ENCODE results near the gene IRGQ. TPM values are rescaled to one million over a fixed set of nuclear protein-coding genes. Genes with fewer than 3 reads are reported as not detected.
"Not testable (repeated sequence)": the region's sequence is repeated elsewhere in the genome, so short reads cannot be mapped to it uniquely, and the experiment has no call there.

IRGQ gene
- total RNA-seq, 2 experiments from 2014 or later: 11.2 to 14.0 TPM

DNA sequence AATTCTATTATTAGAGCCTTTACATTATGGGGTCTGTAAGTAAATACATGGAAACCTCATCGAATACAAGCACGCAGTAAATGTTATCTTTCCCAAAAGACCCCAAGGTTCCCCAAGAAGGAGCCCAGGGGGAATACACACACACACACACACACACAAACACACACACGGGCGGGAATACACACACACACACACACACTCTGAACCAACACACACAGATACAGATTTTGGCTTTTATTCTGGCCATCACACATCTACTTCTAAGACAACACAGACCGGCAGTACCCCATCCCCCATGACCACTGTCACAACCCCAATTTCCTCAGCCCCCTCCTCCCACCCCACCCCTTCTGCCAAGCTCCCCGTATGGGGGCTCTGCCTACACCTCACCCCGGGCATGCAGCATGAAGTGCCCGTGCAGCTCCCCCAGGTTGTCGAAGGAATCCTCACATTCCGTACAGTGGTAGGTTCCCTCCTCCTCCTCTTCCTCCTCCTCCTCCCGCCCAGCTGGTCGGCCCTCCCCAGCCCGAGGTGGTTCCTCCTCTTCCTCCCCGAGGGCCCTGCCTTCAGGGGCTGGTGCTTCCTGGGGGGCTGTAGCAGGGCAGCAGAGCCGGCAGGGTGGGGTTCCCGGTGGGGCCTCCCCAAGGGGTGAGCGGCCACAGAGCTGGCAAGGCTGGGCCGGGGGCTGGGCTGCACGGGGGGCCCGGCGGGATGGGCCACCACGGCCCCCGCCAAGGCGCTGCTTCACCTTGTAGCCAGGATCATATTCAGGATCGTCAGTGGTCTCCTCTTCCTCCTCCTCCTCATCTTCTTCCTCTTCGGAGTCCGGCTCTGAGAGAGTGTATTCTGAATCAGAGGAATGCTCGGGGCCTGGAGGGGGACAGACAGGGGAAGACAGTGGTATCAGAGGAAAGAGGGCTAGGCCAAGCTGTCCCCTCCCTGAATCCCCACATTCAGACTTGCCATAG, 11.6 kb upstream of the IRGQ start:
- POLR2A ChIA-PET: interaction anchor here (2.3 kb wide), 1 partner anchor 10 kb away, joined by 6 read pairs; no protein-coding TSS in a partner anchor
- no peaks in the 10 kb centered on the region for H3K27me3 Mint-ChIP-seq (ENCODE audit: low read depth)
- no peak for DNase-seq
- H3K27ac Mint-ChIP-seq: peak overlapping the region; percentile 60
- H3K4me3 Mint-ChIP-seq: no peak overlapping the region
- no peak for ATAC-seq
- H3K4me1 Mint-ChIP-seq (ENCODE audit: low read depth): peaks cover 9% of the 10 kb centered on the region
- H3K9me3 Mint-ChIP-seq (ENCODE audit: insufficient read depth): no peaks in the 10 kb centered on the region
- CTCF ChIA-PET: interaction anchor here (1.4 to 1.5 kb wide), 2 partner anchors 13 to 159 kb away, joined by 4 read pairs; no protein-coding TSS in a partner anchor
- peaks cover 16% of the 10 kb centered on the region for H3K36me3 Mint-ChIP-seq (ENCODE audit: low read depth)

DNA sequence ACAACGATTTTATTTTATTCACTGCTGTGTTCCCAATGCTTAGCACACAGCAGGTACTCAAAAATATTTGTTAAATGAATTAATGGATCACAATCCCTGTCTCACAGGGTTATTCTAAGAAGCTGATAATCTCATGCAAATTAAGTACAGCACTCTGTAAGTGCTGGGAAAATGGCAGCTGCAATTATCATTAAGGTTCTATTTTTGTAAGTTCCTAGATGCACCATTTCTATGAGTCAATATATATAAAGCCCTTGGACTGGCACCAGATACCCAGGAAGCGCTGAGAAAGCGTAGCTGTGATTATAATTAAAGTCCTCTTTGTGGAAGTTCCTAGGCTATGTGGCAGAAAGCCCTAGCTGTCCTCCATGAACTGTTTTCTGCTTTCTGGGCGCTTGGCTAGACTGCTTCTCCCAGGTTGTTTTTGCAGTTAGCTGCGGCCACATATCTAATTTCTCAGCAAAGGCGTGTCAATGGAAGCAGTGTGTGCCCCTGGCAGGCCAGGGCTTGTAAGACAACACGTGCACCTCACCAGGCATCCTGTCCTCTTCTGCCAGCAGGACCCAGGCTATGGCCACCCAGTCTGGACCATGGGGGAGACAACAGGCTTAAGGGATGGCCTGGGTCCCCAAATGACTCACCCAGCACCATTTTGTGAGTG, 10.8 kb upstream of the IRGQ start:
- Mint-ChIP-seq H3K36me3 (ENCODE audit: low read depth) (peaks cover 11% of the 10 kb centered on the region), H3K27me3 (ENCODE audit: low read depth) (no peaks in the 10 kb centered on the region), H3K4me3 (no peak overlapping the region), H3K27ac (peak overlapping the region; percentile 60), H3K4me1 (ENCODE audit: low read depth) (peaks cover 9% of the 10 kb centered on the region), H3K9me3 (ENCODE audit: insufficient read depth) (no peaks in the 10 kb centered on the region)
- ChIA-PET POLR2A (interaction anchor here (2.3 kb wide), 1 partner anchor 9 kb away, joined by 6 read pairs; no protein-coding TSS in a partner anchor), CTCF (interaction anchor here (1.4 to 1.7 kb wide), 4 partner anchors 10 to 160 kb away, joined by 4 to 6 read pairs (median 4); partner anchors contain the start of gene ZNF576)
- ATAC-seq (no peak), DNase-seq (no peak)

DNA sequence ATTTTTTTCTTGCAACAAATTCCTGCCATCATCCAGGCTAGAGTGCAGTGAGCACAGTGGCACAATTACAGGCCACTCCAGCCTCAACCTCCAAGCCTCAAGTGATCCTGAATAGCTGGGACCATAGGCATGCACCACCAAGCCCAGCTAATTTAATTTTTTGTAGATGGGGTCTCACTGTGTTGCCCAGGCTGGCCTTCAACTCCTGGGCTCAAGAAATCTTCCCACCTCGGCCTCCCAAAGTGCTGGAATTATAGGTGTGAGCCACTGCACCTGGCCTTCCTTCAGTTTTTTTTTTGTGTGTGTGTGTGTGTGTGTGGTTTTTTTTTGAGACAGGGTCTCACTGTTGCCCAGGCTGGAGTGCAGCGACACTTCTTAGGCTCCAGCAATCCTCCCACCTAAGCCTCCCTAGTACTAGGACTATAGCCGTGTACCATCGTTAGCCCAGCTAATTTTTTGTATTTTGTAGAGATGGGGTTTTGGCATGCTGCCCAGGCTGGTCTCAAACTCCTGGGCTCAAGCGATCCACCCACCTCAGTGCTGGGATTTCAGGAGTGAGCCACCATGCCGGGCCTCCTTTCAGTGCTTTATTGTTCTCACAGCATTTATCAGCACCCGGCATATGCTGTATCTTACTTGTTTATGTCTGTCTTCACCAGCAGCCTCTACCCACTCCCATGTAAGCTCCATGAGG, 10.1 kb upstream of the IRGQ start:
- no peak overlapping the region for H3K4me3 Mint-ChIP-seq
- no peaks in the 10 kb centered on the region for H3K9me3 Mint-ChIP-seq (ENCODE audit: insufficient read depth)
- POLR2A ChIA-PET: interaction anchor here (2.3 kb wide), 1 partner anchor 9 kb away, joined by 6 read pairs; no protein-coding TSS in a partner anchor
- CTCF ChIA-PET: interaction anchor here (1.4 to 1.7 kb wide), 4 partner anchors 9 to 160 kb away, joined by 4 to 6 read pairs (median 4); partner anchors contain the start of gene ZNF576
- H3K27ac Mint-ChIP-seq: no peak overlapping the region
- ATAC-seq: no peak
- H3K4me1 Mint-ChIP-seq (ENCODE audit: low read depth): peaks cover 9% of the 10 kb centered on the region
- DNase-seq: no peak
- H3K36me3 Mint-ChIP-seq (ENCODE audit: low read depth): peaks cover 15% of the 10 kb centered on the region
- H3K27me3 Mint-ChIP-seq (ENCODE audit: low read depth): no peaks in the 10 kb centered on the region

DNA sequence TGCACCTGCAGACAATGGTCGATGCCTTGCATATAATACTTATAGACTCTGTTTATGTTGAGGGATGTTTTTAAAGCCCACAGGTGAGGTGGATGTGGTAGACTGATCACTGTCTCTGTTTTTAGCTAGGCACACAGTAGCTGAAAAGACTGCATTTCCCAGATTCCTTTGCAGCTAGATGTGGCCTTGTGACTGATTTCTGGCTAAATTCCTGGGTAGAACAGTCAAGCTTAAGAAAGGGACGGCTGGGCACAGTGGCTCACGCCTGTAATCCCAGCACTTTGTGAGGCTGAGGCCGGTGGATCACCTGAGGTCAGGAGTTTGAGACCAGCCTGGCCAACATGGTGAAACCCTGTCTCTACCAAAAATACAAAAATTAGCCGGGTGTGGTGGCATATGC, 4.4 kb upstream of the IRGQ start:
- H3K27ac Mint-ChIP-seq; H3K9me3 Mint-ChIP-seq (ENCODE audit: insufficient read depth); ATAC-seq; H3K27me3 Mint-ChIP-seq (ENCODE audit: low read depth); DNase-seq; H3K4me3 Mint-ChIP-seq: not testable (repeated sequence)
- CTCF ChIA-PET: interaction anchor here (1.5 kb wide), 1 partner anchor 45 kb away, joined by 10 read pairs; no protein-coding TSS in a partner anchor
- POLR2A ChIA-PET: interaction anchor here (0.9 kb wide), 1 partner anchor 25 kb away, joined by 4 read pairs; the partner anchor contains the start of gene XRCC1
- peaks cover 22% of the 10 kb centered on the region for H3K36me3 Mint-ChIP-seq (ENCODE audit: low read depth)
- H3K4me1 Mint-ChIP-seq (ENCODE audit: low read depth): peaks cover 32% of the 10 kb centered on the region

DNA sequence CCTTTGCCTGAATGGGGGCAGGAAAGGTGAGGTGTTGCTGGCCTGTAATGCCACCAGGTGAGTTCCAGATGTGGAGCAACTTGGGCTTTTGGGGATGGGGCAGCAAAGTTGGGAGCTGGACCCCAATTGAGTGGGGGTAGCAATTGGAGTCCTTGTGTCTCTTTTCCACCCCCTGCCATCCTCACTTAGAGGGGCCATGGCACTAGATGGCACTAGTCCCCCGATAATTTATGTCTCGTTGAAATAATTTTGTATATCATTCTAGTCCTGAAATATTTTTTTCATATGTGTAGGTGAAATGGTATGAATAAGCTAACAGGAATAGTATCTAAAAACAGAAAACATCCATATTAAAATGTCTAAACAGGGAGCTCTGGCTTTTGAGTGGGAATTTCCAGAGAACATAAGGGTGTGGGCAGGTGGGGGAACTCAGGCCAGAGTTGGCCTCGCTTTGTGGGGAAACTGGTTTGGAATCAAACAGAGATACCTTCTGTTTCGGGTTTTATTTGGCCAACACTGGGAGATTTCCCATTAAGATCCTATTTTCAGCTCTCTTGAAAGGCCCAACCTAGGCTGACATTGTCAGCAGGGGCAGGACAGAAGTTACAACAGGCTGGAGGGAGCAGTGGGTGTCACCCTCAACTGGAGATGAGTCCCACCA, 3.8 kb upstream of the IRGQ start:
- POLR2A ChIA-PET: interaction anchor here (0.9 kb wide), 1 partner anchor 25 kb away, joined by 4 read pairs; the partner anchor contains the start of gene XRCC1

DNA sequence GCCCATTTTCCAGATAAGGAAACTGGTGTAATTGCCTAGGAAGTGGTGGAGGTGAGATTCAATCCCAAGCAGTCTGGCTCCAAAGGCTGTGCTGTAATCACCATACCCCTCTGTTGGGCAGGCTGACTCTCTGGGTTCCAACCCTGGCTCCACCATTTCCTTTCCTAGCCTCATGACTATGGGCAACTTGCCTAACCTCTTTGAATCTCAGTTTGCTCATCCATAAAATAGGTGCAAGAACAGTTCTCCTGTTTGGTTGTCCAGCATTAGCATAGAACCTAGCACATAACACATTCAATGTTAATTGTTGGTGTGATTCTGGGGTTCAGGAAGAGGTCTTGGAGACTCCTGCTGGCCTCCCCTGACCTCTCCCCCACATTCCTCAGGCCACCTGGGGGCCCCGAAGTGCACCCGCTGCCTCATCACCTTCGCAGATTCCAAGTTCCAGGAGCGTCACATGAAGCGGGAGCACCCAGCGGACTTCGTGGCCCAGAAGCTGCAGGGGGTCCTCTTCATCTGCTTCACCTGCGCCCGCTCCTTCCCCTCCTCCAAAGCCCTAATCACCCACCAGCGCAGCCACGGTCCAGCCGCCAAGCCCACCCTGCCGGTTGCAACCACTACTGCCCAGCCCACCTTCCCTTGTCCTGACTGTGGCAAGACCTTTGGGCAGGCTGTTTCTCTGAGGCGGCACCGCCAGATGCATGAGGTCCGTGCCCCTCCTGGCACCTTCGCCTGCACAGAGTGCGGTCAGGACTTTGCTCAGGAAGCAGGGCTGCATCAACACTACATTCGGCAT, 2.7 kb upstream of the IRGQ start:
- Mint-ChIP-seq H3K27ac (no peak overlapping the region), H3K36me3 (ENCODE audit: low read depth) (peaks cover 25% of the 10 kb centered on the region), H3K4me3 (no peak overlapping the region), H3K4me1 (ENCODE audit: low read depth) (peaks cover 36% of the 10 kb centered on the region), H3K27me3 (ENCODE audit: low read depth) (no peaks in the 10 kb centered on the region), H3K9me3 (ENCODE audit: insufficient read depth) (no peaks in the 10 kb centered on the region)
- ChIA-PET CTCF (interaction anchor here (5.6 to 6.7 kb wide), 3 partner anchors 15 to 41 kb away, joined by 67 to 239 read pairs (median 88); partner anchors contain the start of genes PINLYP and XRCC1), POLR2A (no interaction called here)
- DNase-seq (no peak), ATAC-seq (no peak)

More for the DNA sequence above, 3.8 kb upstream of the IRGQ start:
- H3K36me3 Mint-ChIP-seq (ENCODE audit: low read depth): peaks cover 22% of the 10 kb centered on the region
- H3K4me1 Mint-ChIP-seq (ENCODE audit: low read depth): peaks cover 33% of the 10 kb centered on the region
- DNase-seq (no peak), ATAC-seq (no peak)
- no peaks in the 10 kb centered on the region for H3K27me3 Mint-ChIP-seq (ENCODE audit: low read depth)
- no peaks in the 10 kb centered on the region for H3K9me3 Mint-ChIP-seq (ENCODE audit: insufficient read depth)
- CTCF ChIA-PET: interaction anchor here (1.5 kb wide), 1 partner anchor 45 kb away, joined by 10 read pairs; no protein-coding TSS in a partner anchor
- H3K27ac Mint-ChIP-seq: no peak overlapping the region
- no peak overlapping the region for H3K4me3 Mint-ChIP-seq

DNA sequence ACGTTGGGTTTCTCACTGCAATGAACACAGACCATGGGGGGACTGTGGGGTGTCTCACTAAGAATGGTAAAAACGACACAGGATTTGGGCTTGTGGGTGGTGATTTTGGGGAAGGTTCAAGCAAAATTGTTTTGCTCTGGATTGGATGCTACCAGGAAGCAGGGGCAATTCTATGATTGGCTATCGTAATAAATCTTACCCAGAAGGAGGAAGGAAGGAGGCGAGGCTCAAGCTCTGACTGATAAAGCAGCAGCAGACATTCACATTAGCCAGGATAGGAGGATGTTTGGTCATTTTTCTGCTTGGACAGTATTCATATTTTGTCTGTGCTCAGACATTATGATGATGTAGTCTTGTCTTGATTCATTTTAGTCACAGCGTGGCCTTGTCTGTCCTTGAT, 1.9 kb upstream of the IRGQ start:
- Mint-ChIP-seq H3K4me3 (peak overlapping the region; percentile 98), H3K27ac (peak overlapping the region; percentile 99), H3K36me3 (ENCODE audit: low read depth) (peaks cover 28% of the 10 kb centered on the region), H3K9me3 (ENCODE audit: insufficient read depth) (no peaks in the 10 kb centered on the region), H3K4me1 (ENCODE audit: low read depth) (peaks cover 37% of the 10 kb centered on the region), H3K27me3 (ENCODE audit: low read depth) (no peaks in the 10 kb centered on the region)
- ATAC-seq: no peak
- DNase-seq: no peak
- CTCF ChIA-PET: interaction anchor here (0.8 to 6.7 kb wide), 8 partner anchors 8 to 151 kb away, joined by 4 to 239 read pairs (median 8); partner anchors contain the start of genes PINLYP and XRCC1
- POLR2A ChIA-PET: interaction anchor here (1.5 to 3.9 kb wide), 2 partner anchors 9 to 22 kb away, joined by 6 to 44 read pairs; partner anchors contain the start of genes PINLYP and XRCC1

DNA sequence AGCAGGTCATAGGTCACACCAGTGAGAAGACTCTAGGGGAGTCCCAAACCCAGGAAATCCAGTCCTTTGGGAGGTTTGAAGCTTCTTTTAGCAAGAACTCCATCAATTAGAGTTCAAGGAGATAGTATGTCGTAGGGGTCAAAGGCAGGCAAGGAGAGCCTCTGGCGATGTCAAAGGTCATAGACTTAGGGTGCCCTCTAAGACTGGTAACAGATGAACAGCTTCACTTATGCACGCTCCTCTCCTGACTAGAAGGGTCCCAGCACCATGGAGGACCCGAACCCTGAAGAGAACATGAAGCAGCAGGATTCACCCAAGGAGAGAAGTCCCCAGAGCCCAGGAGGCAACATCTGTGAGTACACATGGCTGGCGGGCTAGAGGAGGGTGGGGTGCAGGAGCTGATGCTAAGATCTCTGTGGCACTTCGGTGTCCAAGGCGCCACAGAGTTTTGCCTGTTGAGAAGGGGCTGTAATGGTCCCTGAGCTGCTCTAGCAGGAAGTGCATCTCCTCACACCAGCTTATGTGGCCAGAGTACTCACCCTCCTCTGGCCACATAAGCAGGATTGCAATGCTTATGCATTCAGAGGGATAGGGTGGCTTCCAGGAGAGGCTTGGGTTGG, 1.0 kb upstream of the IRGQ start:
- Mint-ChIP-seq H3K36me3 (ENCODE audit: low read depth) (peaks cover 32% of the 10 kb centered on the region), H3K9me3 (ENCODE audit: insufficient read depth) (no peaks in the 10 kb centered on the region), H3K4me1 (ENCODE audit: low read depth) (peaks cover 37% of the 10 kb centered on the region), H3K4me3 (peak overlapping the region; percentile 98), H3K27ac (peak overlapping the region; percentile 99), H3K27me3 (ENCODE audit: low read depth) (no peaks in the 10 kb centered on the region)
- POLR2A ChIA-PET: interaction anchor here (0.7 to 3.9 kb wide), 6 partner anchors 10 to 72 kb away, joined by 3 to 44 read pairs (median 6); partner anchors contain the start of genes PINLYP, XRCC1 and ZNF575
- CTCF ChIA-PET: interaction anchor here (0.8 to 6.7 kb wide), 13 partner anchors 9 to 157 kb away, joined by 3 to 239 read pairs (median 11); partner anchors contain the start of genes PINLYP, SMG9, XRCC1 and ZNF575
- DNase-seq (peak; percentile 27), ATAC-seq (no peak)

DNA sequence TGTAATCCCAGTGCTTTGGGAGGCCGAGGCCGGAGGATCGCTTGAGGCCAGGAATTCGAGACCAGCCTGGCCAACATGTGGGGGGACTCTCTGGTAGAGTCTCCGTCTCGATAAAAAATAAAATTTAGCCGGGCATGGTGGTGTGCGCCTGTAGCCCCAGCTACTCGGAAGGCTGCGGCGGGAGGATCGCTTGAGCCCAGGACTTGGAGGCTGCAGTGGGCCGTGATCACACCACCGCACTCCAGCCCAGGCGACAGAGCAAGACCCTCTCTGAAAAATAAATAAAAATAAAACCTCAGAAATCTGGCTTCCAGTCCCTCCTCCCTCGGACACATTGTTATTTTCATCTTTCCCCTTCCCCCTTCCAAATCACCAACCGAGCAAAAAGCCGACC, 332 bp downstream of the IRGQ start:
- H3K27ac Mint-ChIP-seq: peak overlapping the region; percentile 99
- CTCF ChIA-PET: interaction anchor here (0.5 to 6.7 kb wide), 18 partner anchors 11 to 163 kb away, joined by 3 to 239 read pairs (median 7); partner anchors contain the start of genes PINLYP, SMG9, XRCC1 and ZNF575
- POLR2A ChIA-PET: interaction anchor here (0.6 to 3.9 kb wide), 10 partner anchors 12 to 1497 kb away, joined by 3 to 44 read pairs (median 5); partner anchors contain the start of genes PINLYP, XRCC1 and ZNF575
- no peaks in the 10 kb centered on the region for H3K27me3 Mint-ChIP-seq (ENCODE audit: low read depth)
- DNase-seq (peak; percentile 48), ATAC-seq (peak; percentile 29)
- H3K4me3 Mint-ChIP-seq: peak overlapping the region; percentile 98
- H3K9me3 Mint-ChIP-seq (ENCODE audit: insufficient read depth): no peaks in the 10 kb centered on the region
- peaks cover 38% of the 10 kb centered on the region for H3K4me1 Mint-ChIP-seq (ENCODE audit: low read depth)
- H3K36me3 Mint-ChIP-seq (ENCODE audit: low read depth): peaks cover 33% of the 10 kb centered on the region
